H9 (cell line): Measurements from ENCODE around the gene SFMBT1. TPM values are rescaled to one million over a fixed set of nuclear protein-coding genes. Genes with fewer than 3 reads are reported as not detected.

Experiments
- DNase-seq: peaks from one replicate; pipeline ENCODE4 v3.0.0-alpha.2; 2017
- H2AFZ ChIP-seq: one replicate; pipeline ENCODE4 v1.6.1; 2013; ENCODE audit warnings: mild to moderate bottlenecking, low read length, control low read depth, moderate library complexity
- H2AK5ac ChIP-seq: 2 replicates; pipeline ENCODE4 v1.6.1; 2013; ENCODE audit warnings: low read length, control low read depth, mixed read lengths; ENCODE audit not compliant: insufficient read length
- H2BK120ac ChIP-seq: one replicate; pipeline ENCODE4 v1.6.1; 2013; ENCODE audit warnings: low read depth, mild to moderate bottlenecking, low read length, control low read depth, inconsistent platforms; ENCODE audit not compliant: poor library complexity, severe bottlenecking
- H2BK12ac ChIP-seq: 2 replicates; pipeline ENCODE4 v1.6.1; 2013; ENCODE audit warnings: low read length, control low read depth, mixed read lengths, low read depth; ENCODE audit not compliant: insufficient read length
- H2BK15ac ChIP-seq: 2 replicates; pipeline ENCODE4 v1.6.1; 2013; ENCODE audit warnings: low read depth, low read length, control low read depth
- H2BK20ac ChIP-seq: one replicate; pipeline ENCODE4 v1.6.1; 2013; ENCODE audit warnings: low read depth, mild to moderate bottlenecking, low read length, control low read depth, inconsistent platforms; ENCODE audit not compliant: poor library complexity, severe bottlenecking
- H2BK5ac ChIP-seq: 2 replicates; pipeline ENCODE4 v1.6.1; 2013; ENCODE audit warnings: low read length, control low read depth, mixed read lengths; ENCODE audit not compliant: insufficient read length
- H3K14ac ChIP-seq: 2 replicates; pipeline ENCODE4 v1.6.1; 2013; ENCODE audit warnings: low read length, control low read depth; ENCODE audit not compliant: insufficient read depth
- H3K18ac ChIP-seq: 2 replicates; pipeline ENCODE4 v1.6.1; 2013; ENCODE audit warnings: low read depth, mild to moderate bottlenecking, mixed read lengths, low read length, control low read depth; ENCODE audit not compliant: insufficient read length
- H3K23ac ChIP-seq: 2 replicates; pipeline ENCODE4 v1.6.1; 2013; ENCODE audit warnings: low read length, control low read depth, mixed read lengths, low read depth; ENCODE audit not compliant: insufficient read length
- H3K23me2 ChIP-seq: 2 replicates; pipeline ENCODE4 v1.6.1; 2013; ENCODE audit warnings: low read depth, mild to moderate bottlenecking, mixed read lengths, low read length, control low read depth; ENCODE audit not compliant: insufficient read length, poor library complexity, severe bottlenecking
- H3K27ac ChIP-seq: 2 replicates; pipeline ENCODE4 v1.5.1; 2013; ENCODE audit warnings: low read length, control low read depth, mixed read lengths, low read depth; ENCODE audit not compliant: insufficient read length
- H3K27me3 ChIP-seq: 2 replicates; pipeline ENCODE4 v1.6.1; 2013; ENCODE audit warnings: low read length, control low read depth, inconsistent platforms; ENCODE audit not compliant: insufficient read depth
- H3K4ac ChIP-seq: 2 replicates; pipeline ENCODE4 v1.6.1; 2013; ENCODE audit warnings: low read depth, mild to moderate bottlenecking, control low read depth, inconsistent platforms, low read length, moderate library complexity
- H3K4me1 ChIP-seq: 2 replicates; pipeline ENCODE4 v1.6.1; 2013; ENCODE audit warnings: low read length, control low read depth, inconsistent platforms; ENCODE audit not compliant: insufficient read depth
- H3K4me2 ChIP-seq: 2 replicates; pipeline ENCODE4 v1.6.1; 2013; ENCODE audit warnings: low read length, control low read depth, mixed read lengths; ENCODE audit not compliant: insufficient read length, insufficient read depth
- H3K56ac ChIP-seq: 2 replicates; pipeline ENCODE4 v1.6.1; 2013; ENCODE audit warnings: low read depth, mild to moderate bottlenecking, mixed read lengths, low read length, control low read depth; ENCODE audit not compliant: insufficient read length
- H3K79me1 ChIP-seq: 2 replicates; pipeline ENCODE4 v1.6.1; 2013; ENCODE audit warnings: low read depth, mild to moderate bottlenecking, moderate library complexity, low read length, control low read depth, inconsistent platforms; ENCODE audit not compliant: insufficient read depth, poor library complexity, severe bottlenecking
- H3K79me2 ChIP-seq: 2 replicates; pipeline ENCODE4 v1.6.1; 2013; ENCODE audit warnings: low read length, control low read depth, inconsistent platforms; ENCODE audit not compliant: insufficient read depth
- H3K9ac ChIP-seq: 2 replicates; pipeline ENCODE4 v1.6.1; 2013; ENCODE audit warnings: low read length, control low read depth, mixed read lengths; ENCODE audit not compliant: insufficient read length; ENCODE audit errors: extremely low read depth
- H3K9me3 ChIP-seq: one replicate; pipeline ENCODE4 v1.6.1; 2013; ENCODE audit warnings: low read depth, low read length, inconsistent platforms; ENCODE audit not compliant: control insufficient read depth
- H3T11ph ChIP-seq: one replicate; pipeline ENCODE4 v1.6.1; 2013; ENCODE audit warnings: mild to moderate bottlenecking, low read length, control low read depth, inconsistent platforms
- H4K20me1 ChIP-seq: one replicate; pipeline ENCODE4 v1.6.1; 2013; ENCODE audit not compliant: control insufficient read depth, insufficient read length, insufficient read depth
- H4K5ac ChIP-seq: 2 replicates; pipeline ENCODE4 v1.6.1; 2013; ENCODE audit warnings: low read depth, mild to moderate bottlenecking, mixed read lengths, low read length, control low read depth; ENCODE audit not compliant: insufficient read length
- H4K8ac ChIP-seq: replicated peaks from 2 replicates; pipeline ENCODE4 v1.6.1; 2013; ENCODE audit warnings: low read length, control low read depth, mixed read lengths, low read depth; ENCODE audit not compliant: insufficient read length
- H4K91ac ChIP-seq: 2 replicates; pipeline ENCODE4 v1.6.1; 2013; ENCODE audit warnings: low read depth, mild to moderate bottlenecking, moderate library complexity, mixed read lengths, low read length, control low read depth; ENCODE audit not compliant: insufficient read length
- H3K27ac Mint-ChIP-seq, 3 experiments: 2 replicates in 2 of 3; 3 replicates in 1 of 3; pipeline ENCODE4 v1.8.0; 2020 to 2021; ENCODE audit warnings: mixed read lengths in 3 of 3, mild to moderate bottlenecking in 1 of 3, moderate library complexity in 1 of 3
- H3K27me3 Mint-ChIP-seq: 2 replicates; pipeline ENCODE4 v1.8.0; 2021; ENCODE audit warnings: low read depth, mild to moderate bottlenecking, moderate library complexity, mixed read lengths
- H3K36me3 Mint-ChIP-seq, 3 experiments: 2 replicates in 2 of 3; 3 replicates in 1 of 3; pipeline ENCODE4 v1.8.0; 2020 to 2021; ENCODE audit warnings: low read depth in 3 of 3, mixed read lengths in 3 of 3; ENCODE audit not compliant: insufficient read depth in 1 of 3
- H3K4me1 Mint-ChIP-seq, 2 experiments: 2 replicates each; pipeline ENCODE4 v1.8.0; 2020; ENCODE audit warnings: mixed read lengths in 2 of 2
- H3K4me3 Mint-ChIP-seq, 2 experiments: 2 replicates in 1 of 2; 3 replicates in 1 of 2; pipeline ENCODE4 v1.8.0; 2020 to 2021; ENCODE audit warnings: mild to moderate bottlenecking in 2 of 2, mixed read lengths in 2 of 2, moderate library complexity in 1 of 2
- H3K9me3 Mint-ChIP-seq, 2 experiments: 2 replicates in 1 of 2; 3 replicates in 1 of 2; pipeline ENCODE4 v1.8.0; 2020; ENCODE audit warnings: mild to moderate bottlenecking in 2 of 2, mixed read lengths in 2 of 2, moderate library complexity in 1 of 2
- CTCF ChIP-seq: fragments of 200-600 bp; sonication (generic); conservative IDR thresholded peaks from 3 replicates; pipeline ENCODE4 v1.8.0; 2021; ENCODE audit warnings: antibody characterized with exemption, mild to moderate bottlenecking
- WGBS: extraction: QIAGEN DNeasy Blood & Tissue Kit; methylation state at CpG from one replicate; pipeline ENCODE4 v1.1.7; 2013; ENCODE audit warnings: missing lambda C conversion rate, low lambda C conversion rate, mixed read lengths; ENCODE audit not compliant: insufficient read length; ENCODE audit errors: extremely low coverage; 5-methylcytosine and 5-hydroxymethylcytosine counted together
- total RNA-seq: library from RNA; stranded (reverse); gene quantifications from 2 replicates; pipeline ENCODE4 v1.2.1, GENCODE V29; 2021

SFMBT1 gene
- total RNA-seq, 1 experiment from 2014 or later: 15.3 TPM

GRCh38 chr3:53044711-53045517, 959 bp downstream of the SFMBT1 start:
- Histone ChIP-seq H2BK5ac (no peak overlapping the region), H3K79me1 (peaks cover 3% of the 10 kb centered on the region)
- no CpG with 5 or more reads among the region's 101 CpGs for WGBS

More at GRCh38 chr3:53044711-53045517, 959 bp downstream of the SFMBT1 start:
- no peaks in the 10 kb centered on the region for H3K9me3 ChIP-seq
- H3K4me1 ChIP-seq: no peaks in the 10 kb centered on the region
- H3K27ac ChIP-seq: no peak overlapping the region
- DNase-seq: no peak
- TF ChIP-seq CTCF: no peak
- peaks cover 11% of the 10 kb centered on the region for H3K23me2 ChIP-seq
- no peak overlapping the region for H2BK120ac ChIP-seq
- H2BK20ac ChIP-seq: no peak overlapping the region
- H3K56ac ChIP-seq: no peak overlapping the region
- peaks cover 52% of the 10 kb centered on the region for H3K27me3 Mint-ChIP-seq
- H3K9me3 Mint-ChIP-seq: 0 out of 5 replicates have a peak, but pooled peaks cover 0 to 4% of the 10 kb centered on the region in 2 experiments
- H4K5ac ChIP-seq: no peak overlapping the region
- no peak overlapping the region for H4K8ac ChIP-seq
- H3K36me3 Mint-ChIP-seq: peaks cover 0 to 6% (median 0%) of the 10 kb centered on the region in 3 experiments; a peak in 2 of 7 replicates
- no peak overlapping the region for H4K91ac ChIP-seq
- no peak overlapping the region for H2BK12ac ChIP-seq
- no peak overlapping the region for H2AFZ ChIP-seq
- H3K79me2 ChIP-seq: no peaks in the 10 kb centered on the region; the same call in 1 of the 2 replicates
- H3K4me3 Mint-ChIP-seq: peak overlapping the region; percentile 84 to 94
- peaks cover 18% of the 10 kb centered on the region in 2 experiments for H3K4me1 Mint-ChIP-seq
- H3K23ac ChIP-seq: no peak overlapping the region
- peak overlapping the region; percentile 47 for H3K14ac ChIP-seq
- peaks cover 3% of the 10 kb centered on the region; the same call in 1 of the 2 replicates for H3K27me3 ChIP-seq
- H4K20me1 ChIP-seq: no peaks in the 10 kb centered on the region
- H3K4me2 ChIP-seq: peak overlapping the region; percentile 91
- no peak overlapping the region for H2BK15ac ChIP-seq
- H2AK5ac ChIP-seq: no peak overlapping the region
- H3K27ac Mint-ChIP-seq: peak overlapping the region in 1 of 3 experiments; percentile 60; a peak in 1 of 7 replicates
- H3K9ac ChIP-seq: peak overlapping the region; percentile 56
- no peak overlapping the region for H3T11ph ChIP-seq
- no peak overlapping the region for H3K4ac ChIP-seq
- H3K18ac ChIP-seq: peak overlapping the region; percentile 66
